ENCODE measurements around the gene AFF3. TPM values are rescaled to one million over a fixed set of nuclear protein-coding genes. Genes with fewer than 3 reads are reported as not detected.

AFF3 gene
- total RNA-seq, 5 donors from 2014 or later (not counting 1 experiment from before 2014, with no cell fraction given), result 9.9 to 23.5 (median 11.5) TPM

GRCh38 chr2:100126897-100127401 lies 15.4 kb downstream of the AFF3 start:
- Mint-ChIP-seq H3K4me1 (peaks cover 0 to 9% (median 5%) of the 10 kb centered on the region in 3 donors), H3K27ac (no peak overlapping the region), H3K9me3 (peaks cover 5 to 10% (median 7%) of the 10 kb centered on the region in 3 donors), H3K36me3 (peaks cover 26% of the 10 kb centered on the region), H3K27me3 (no peaks in the 10 kb centered on the region), H3K4me3 (no peak overlapping the region)
- no peak overlapping the region for H3K27ac ChIP-seq (ENCODE audit: low read length)
- peaks cover 0 to 5% of the 10 kb centered on the region in 2 experiments for H3K27me3 ChIP-seq (replicated peaks in 1 of 2; ENCODE audit: control insufficient read depth in 2 of 2, extremely low read depth in 1 of 2, insufficient read depth in 2 of 2, low read length in 1 of 2)
- ATAC-seq (replicated peaks in 1 of 4) (no peak), DNase-seq (no peak)
- no peaks in the 10 kb centered on the region for H3K9me3 ChIP-seq
- 100% methylated on average over 3 of the region's 4 CpGs for whole genome bisulfite sequencing (ENCODE audit: insufficient coverage)
- H3K4me1 ChIP-seq (ENCODE audit: control insufficient read depth in 1 of 2, extremely low read depth in 1 of 2, insufficient read depth in 2 of 2, low read length in 2 of 2), result no peaks in the 10 kb centered on the region
- ChIA-PET POLR2A (no interaction called here), CTCF (no interaction called here)
- H3K36me3 ChIP-seq (ENCODE audit: control insufficient read depth in 2 of 2, extremely low read depth in 1 of 2, insufficient read depth in 1 of 2, low read length in 1 of 2), result peaks cover 0 to 10% of the 10 kb centered on the region in 2 donors
- H3K4me3 ChIP-seq (ENCODE audit: control insufficient read depth in 1 of 2, extremely low read depth in 1 of 2, low read length in 1 of 2), result no peak overlapping the region

GRCh38 chr2:100126201-100126600 lies 16.2 kb downstream of the AFF3 start:
- ATAC-seq (replicated peaks in 1 of 4) (no peak), DNase-seq (no peak)
- peaks cover 0 to 10% of the 10 kb centered on the region in 2 donors for H3K36me3 ChIP-seq (ENCODE audit: control insufficient read depth in 2 of 2, extremely low read depth in 1 of 2, insufficient read depth in 1 of 2, low read length in 1 of 2)
- POLR2A ChIA-PET, result no interaction called here
- Mint-ChIP-seq H3K9me3 (peaks cover 5 to 10% (median 7%) of the 10 kb centered on the region in 3 donors), H3K4me3 (no peak overlapping the region), H3K36me3 (peaks cover 29% of the 10 kb centered on the region), H3K27me3 (no peaks in the 10 kb centered on the region), H3K27ac (no peak overlapping the region), H3K4me1 (peaks cover 0 to 7% (median 5%) of the 10 kb centered on the region in 3 donors)
- H3K9me3 ChIP-seq, result no peaks in the 10 kb centered on the region
- H3K27me3 ChIP-seq (replicated peaks in 1 of 2; ENCODE audit: control insufficient read depth in 2 of 2, extremely low read depth in 1 of 2, insufficient read depth in 2 of 2, low read length in 1 of 2), result peaks cover 0 to 5% of the 10 kb centered on the region in 2 experiments
- no peak overlapping the region for H3K4me3 ChIP-seq (ENCODE audit: control insufficient read depth in 1 of 2, extremely low read depth in 1 of 2, low read length in 1 of 2)
- 79% methylated on average over 6 of the region's 8 CpGs for WGBS (ENCODE audit: insufficient coverage)
- CTCF ChIA-PET, result no interaction called here
- H3K4me1 ChIP-seq (ENCODE audit: control insufficient read depth in 1 of 2, extremely low read depth in 1 of 2, insufficient read depth in 2 of 2, low read length in 2 of 2), result no peaks in the 10 kb centered on the region
- H3K27ac ChIP-seq (ENCODE audit: low read length), result no peak overlapping the region

DNA sequence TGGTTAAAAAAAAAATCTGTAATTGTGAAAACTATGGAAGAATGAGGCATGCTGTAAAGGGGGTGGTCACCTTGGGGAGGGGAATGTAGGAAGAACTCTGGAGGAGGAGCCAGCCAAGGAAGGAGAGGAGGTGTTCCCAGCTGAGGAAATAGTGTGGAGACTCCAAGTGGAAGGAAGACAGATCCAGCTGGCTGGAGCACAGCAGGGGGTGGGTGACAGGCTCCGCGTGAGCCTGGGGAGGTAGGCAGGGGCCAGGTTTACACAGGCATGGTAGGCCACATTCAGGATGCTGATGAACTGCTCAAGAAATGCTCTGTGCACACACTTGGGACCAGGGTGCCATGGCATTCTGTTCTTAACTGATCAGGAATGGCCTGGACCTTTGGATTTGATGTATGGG lies 16.8 kb downstream of the AFF3 start:
- Mint-ChIP-seq H3K27me3 (no peaks in the 10 kb centered on the region), H3K36me3 (peaks cover 31% of the 10 kb centered on the region), H3K27ac (no peak overlapping the region), H3K4me3 (no peak overlapping the region), H3K9me3 (peaks cover 5 to 10% (median 7%) of the 10 kb centered on the region in 3 donors), H3K4me1 (peaks cover 0 to 7% (median 5%) of the 10 kb centered on the region in 3 donors)
- Histone ChIP-seq H3K27me3 (replicated peaks in 1 of 2; ENCODE audit: control insufficient read depth in 2 of 2, extremely low read depth in 1 of 2, insufficient read depth in 2 of 2, low read length in 1 of 2) (peaks cover 0 to 8% of the 10 kb centered on the region in 2 experiments), H3K4me1 (ENCODE audit: control insufficient read depth in 1 of 2, extremely low read depth in 1 of 2, insufficient read depth in 2 of 2, low read length in 2 of 2) (no peaks in the 10 kb centered on the region), H3K27ac (ENCODE audit: low read length) (no peak overlapping the region), H3K36me3 (ENCODE audit: control insufficient read depth in 2 of 2, extremely low read depth in 1 of 2, insufficient read depth in 1 of 2, low read length in 1 of 2) (peaks cover 0 to 10% of the 10 kb centered on the region in 2 donors), H3K9me3 (no peaks in the 10 kb centered on the region), H3K4me3 (ENCODE audit: control insufficient read depth in 1 of 2, extremely low read depth in 1 of 2, low read length in 1 of 2) (no peak overlapping the region)
- CTCF ChIA-PET, result no interaction called here
- DNase-seq (no peak), ATAC-seq (replicated peaks in 1 of 4) (no peak)
- WGBS (ENCODE audit: insufficient coverage), result 100% methylated on average over 2 of the region's 2 CpGs
- POLR2A ChIA-PET, result no interaction called here

DNA sequence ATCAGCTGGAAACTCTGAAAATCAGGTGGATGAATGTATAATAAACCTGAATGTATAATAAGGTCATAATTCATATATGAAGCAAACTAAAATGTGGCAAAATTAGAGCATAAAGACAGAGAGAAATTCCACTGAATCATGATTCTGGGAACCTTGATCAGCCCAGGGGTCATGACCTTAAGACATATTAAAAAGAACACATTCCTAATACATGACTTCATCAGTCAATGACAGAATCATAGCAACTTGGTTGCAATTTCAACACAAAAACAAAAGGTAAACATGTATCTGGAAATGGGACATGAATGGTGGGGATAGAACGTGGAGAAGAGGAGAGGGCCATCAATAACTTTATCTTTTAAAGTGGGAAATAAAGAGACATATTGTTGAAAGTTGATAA lies 17.6 kb downstream of the AFF3 start:
- no CpG with 5 or more reads among the region's 1 CpG for WGBS (ENCODE audit: insufficient coverage)
- Histone ChIP-seq H3K27me3 (replicated peaks in 1 of 2; ENCODE audit: control insufficient read depth in 2 of 2, extremely low read depth in 1 of 2, insufficient read depth in 2 of 2, low read length in 1 of 2) (peaks cover 0 to 3% of the 10 kb centered on the region in 2 experiments), H3K36me3 (ENCODE audit: control insufficient read depth in 2 of 2, extremely low read depth in 1 of 2, insufficient read depth in 1 of 2, low read length in 1 of 2) (peaks cover 0 to 6% of the 10 kb centered on the region in 2 donors), H3K9me3 (no peaks in the 10 kb centered on the region), H3K4me1 (ENCODE audit: control insufficient read depth in 1 of 2, extremely low read depth in 1 of 2, insufficient read depth in 2 of 2, low read length in 2 of 2) (no peaks in the 10 kb centered on the region), H3K27ac (ENCODE audit: low read length) (no peak overlapping the region), H3K4me3 (ENCODE audit: control insufficient read depth in 1 of 2, extremely low read depth in 1 of 2, low read length in 1 of 2) (no peak overlapping the region)
- Mint-ChIP-seq H3K27ac (no peak overlapping the region), H3K36me3 (peaks cover 35% of the 10 kb centered on the region), H3K9me3 (peaks cover 5 to 10% (median 7%) of the 10 kb centered on the region in 3 donors), H3K4me3 (no peak overlapping the region), H3K4me1 (peaks cover 0 to 7% (median 5%) of the 10 kb centered on the region in 3 donors), H3K27me3 (no peaks in the 10 kb centered on the region)
- ATAC-seq (replicated peaks in 1 of 4), result no peak
- CTCF ChIA-PET, result no interaction called here
- no peak for DNase-seq
- POLR2A ChIA-PET, result no interaction called here

DNA sequence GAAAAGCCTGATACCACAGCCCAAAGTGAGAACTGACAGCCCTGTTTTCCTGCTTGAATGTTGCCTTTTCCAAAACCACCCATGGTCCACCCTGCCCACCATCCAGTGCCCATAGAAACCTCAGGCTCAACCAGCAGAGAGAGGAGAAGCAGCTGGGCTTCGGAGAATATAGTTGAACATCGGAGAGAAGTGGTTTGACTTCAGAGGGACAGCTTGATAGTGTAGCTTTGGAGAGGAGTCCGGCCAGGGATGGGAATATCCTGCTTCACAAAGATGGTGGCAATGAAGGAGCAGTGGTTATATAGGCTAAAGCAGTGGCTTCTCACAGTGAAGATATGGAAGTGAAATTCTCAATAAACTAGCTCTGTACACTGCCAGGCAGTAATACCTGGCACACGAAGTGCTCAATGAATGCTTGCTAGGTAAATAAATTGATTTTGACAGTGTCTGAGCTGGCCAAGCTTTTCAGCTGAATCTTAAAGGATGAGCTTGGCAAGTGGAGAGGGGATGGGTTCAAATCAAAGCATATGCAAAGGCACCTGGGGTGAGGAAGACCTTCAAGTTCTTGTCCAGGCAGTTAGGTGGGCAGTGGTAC lies 21.2 kb downstream of the AFF3 start:
- WGBS (ENCODE audit: insufficient coverage), result 90% methylated on average over 3 of the region's 4 CpGs
- CTCF ChIA-PET, result no interaction called here
- ATAC-seq (replicated peaks in 1 of 4), result no peak
- Mint-ChIP-seq H3K27ac (no peak overlapping the region), H3K4me3 (no peak overlapping the region), H3K4me1 (peaks cover 0 to 7% (median 5%) of the 10 kb centered on the region in 3 donors), H3K9me3 (peaks cover 7 to 25% (median 16%) of the 10 kb centered on the region in 3 donors), H3K27me3 (no peaks in the 10 kb centered on the region), H3K36me3 (peaks cover 38% of the 10 kb centered on the region)
- H3K27me3 ChIP-seq (replicated peaks in 1 of 2; ENCODE audit: control insufficient read depth in 2 of 2, extremely low read depth in 1 of 2, insufficient read depth in 2 of 2, low read length in 1 of 2), result peaks cover 0 to 3% of the 10 kb centered on the region in 2 experiments
- POLR2A ChIA-PET, result no interaction called here
- no peak overlapping the region for H3K27ac ChIP-seq (ENCODE audit: low read length)
- no peak overlapping the region for H3K4me3 ChIP-seq (ENCODE audit: control insufficient read depth in 1 of 2, extremely low read depth in 1 of 2, low read length in 1 of 2)
- H3K36me3 ChIP-seq (ENCODE audit: control insufficient read depth in 2 of 2, extremely low read depth in 1 of 2, insufficient read depth in 1 of 2, low read length in 1 of 2), result peaks cover 0 to 6% of the 10 kb centered on the region in 2 donors
- DNase-seq, result no peak
- no peaks in the 10 kb centered on the region for H3K9me3 ChIP-seq
- H3K4me1 ChIP-seq (ENCODE audit: control insufficient read depth in 1 of 2, extremely low read depth in 1 of 2, insufficient read depth in 2 of 2, low read length in 2 of 2), result no peaks in the 10 kb centered on the region

- no peak for ATAC-seq (replicated peaks in 1 of 4)
- POLR2A ChIA-PET, result no interaction called here
- H3K4me1 ChIP-seq (ENCODE audit: control insufficient read depth in 1 of 2, extremely low read depth in 1 of 2, insufficient read depth in 2 of 2, low read length in 2 of 2), result peaks cover 5 to 9% of the 10 kb centered on the region in 2 experiments
- Mint-ChIP-seq H3K36me3 (peaks cover 20% of the 10 kb centered on the region), H3K4me1 (peaks cover 8 to 11% (median 10%) of the 10 kb centered on the region in 3 donors), H3K4me3 (no peak overlapping the region), H3K9me3 (peaks cover 5 to 18% (median 14%) of the 10 kb centered on the region in 3 donors), H3K27ac (no peak overlapping the region), H3K27me3 (no peaks in the 10 kb centered on the region)
- no peaks in the 10 kb centered on the region for H3K36me3 ChIP-seq (ENCODE audit: control insufficient read depth in 2 of 2, extremely low read depth in 1 of 2, insufficient read depth in 1 of 2, low read length in 1 of 2)
- CTCF ChIA-PET, result no interaction called here
- DNase-seq, result no peak
- no CpG with 5 or more reads among the region's 1 CpG for WGBS (ENCODE audit: insufficient coverage)
- no peaks in the 10 kb centered on the region for H3K9me3 ChIP-seq
- H3K4me3 ChIP-seq (ENCODE audit: control insufficient read depth in 1 of 2, extremely low read depth in 1 of 2, low read length in 1 of 2), result no peak overlapping the region
- H3K27ac ChIP-seq (ENCODE audit: low read length), result no peak overlapping the region
- H3K27me3 ChIP-seq (replicated peaks in 1 of 2; ENCODE audit: control insufficient read depth in 2 of 2, extremely low read depth in 1 of 2, insufficient read depth in 2 of 2, low read length in 1 of 2), result peaks cover 0 to 3% of the 10 kb centered on the region in 2 experiments
These were observed 23.2 kb downstream of the AFF3 start for GRCh38 chr2:100119235-100119634.

All from T-cell (primary cell).